ENCODE data around the gene SEC63.
"Not testable (repeated sequence)": the region's sequence is repeated elsewhere in the genome, so short reads cannot be mapped to it uniquely, and the experiment has no call there.

The SEC63 gene

GRCh38 chr6:107866606-107867301 is 91.3 kb downstream of the SEC63 start:
- peak; percentile 29 for DNase-seq (ENCODE audit: low read depth)
- peak; percentile 63 for TF ChIP-seq CTCF (conservative IDR thresholded peaks at IDR 0.05; ENCODE audit: low read length)
- H3K4me3 ChIP-seq (ENCODE audit: low read length): no peak overlapping the region

GRCh38 chr6:107864226-107865127 is 93.5 kb downstream of the SEC63 start:
- TF ChIP-seq CTCF (conservative IDR thresholded peaks at IDR 0.05; ENCODE audit: low read length): no peak
- H3K4me3 ChIP-seq (ENCODE audit: low read length): no peak overlapping the region
- DNase-seq (ENCODE audit: low read depth): no peak

GRCh38 chr6:107862383-107862782 is 95.6 kb downstream of the SEC63 start:
- DNase-seq (ENCODE audit: low read depth): no peak
- H3K4me3 ChIP-seq (ENCODE audit: low read length): no peak overlapping the region
- no peak for TF ChIP-seq CTCF (conservative IDR thresholded peaks at IDR 0.05; ENCODE audit: low read length)

GRCh38 chr6:107860963-107861362 is 97.0 kb downstream of the SEC63 start:
- H3K4me3 ChIP-seq (ENCODE audit: low read length); DNase-seq (ENCODE audit: low read depth): not testable (repeated sequence)

GRCh38 chr6:107860144-107860543 is 97.9 kb downstream of the SEC63 start:
- not testable (repeated sequence) for H3K4me3 ChIP-seq (ENCODE audit: low read length); DNase-seq (ENCODE audit: low read depth)

GRCh38 chr6:107853230-107853629 is 104.8 kb downstream of the SEC63 start:
- no peak overlapping the region for H3K4me3 ChIP-seq (ENCODE audit: low read length)
- TF ChIP-seq CTCF (conservative IDR thresholded peaks at IDR 0.05; ENCODE audit: low read length): no peak
- DNase-seq (ENCODE audit: low read depth): no peak

GRCh38 chr6:107849325-107849724 is 108.7 kb downstream of the SEC63 start:
- TF ChIP-seq CTCF (conservative IDR thresholded peaks at IDR 0.05; ENCODE audit: low read length): no peak
- DNase-seq (ENCODE audit: low read depth): no peak
- H3K4me3 ChIP-seq (ENCODE audit: low read length): no peak overlapping the region
